Transverse colon (tissue), 3 donors: ENCODE measurements around the gene FGFBP1.

Experiments
- CTCF ChIP-seq, 5 experiments: fragments of 200-600 bp in 3 of 5; fragments of 450-650 bp in 2 of 5; sonication (generic) in 3 of 5; IDR thresholded peaks; 1 replicate in 2 of 5; 2 replicates in 3 of 5; pipeline ENCODE4 v1.5.1; 2016 to 2017; ENCODE audit warnings: antibody characterized with exemption in 5 of 5, inconsistent platforms in 3 of 5, mild to moderate bottlenecking in 2 of 5, moderate library complexity in 1 of 5
- EP300 ChIP-seq: sonication (generic); formaldehyde crosslinking; IDR thresholded peaks from one replicate; pipeline ENCODE4 v1.6.1; 2017; ENCODE audit warnings: antibody characterized with exemption, low read depth
- POLR2A ChIP-seq: fragments of 450-650 bp; IDR thresholded peaks from one replicate; pipeline ENCODE4 v1.6.1; 2016; ENCODE audit warnings: antibody characterized with exemption, mild to moderate bottlenecking, moderate library complexity

GRCh38 chr4:15982842-15983524, 44.4 kb upstream of the FGFBP1 start:
- TF ChIP-seq CTCF (IDR thresholded peaks at IDR 0.05), result no peak
- TF ChIP-seq EP300, result no peak
- no peak for TF ChIP-seq POLR2A
